HG03097 (cell line): ENCODE results near the gene ERBB2.
"Not testable (repeated sequence)": the region's sequence is repeated elsewhere in the genome, so short reads cannot be mapped to it uniquely, and the experiment has no call there.

Experiments used
- ATAC-seq: cut with Tn5 transposase; IDR thresholded peaks from one replicate; pipeline ENCODE4 v1.9.1; 2021; ENCODE audit not compliant: unreplicated experiment, low FRiP score

The ERBB2 gene

DNA sequence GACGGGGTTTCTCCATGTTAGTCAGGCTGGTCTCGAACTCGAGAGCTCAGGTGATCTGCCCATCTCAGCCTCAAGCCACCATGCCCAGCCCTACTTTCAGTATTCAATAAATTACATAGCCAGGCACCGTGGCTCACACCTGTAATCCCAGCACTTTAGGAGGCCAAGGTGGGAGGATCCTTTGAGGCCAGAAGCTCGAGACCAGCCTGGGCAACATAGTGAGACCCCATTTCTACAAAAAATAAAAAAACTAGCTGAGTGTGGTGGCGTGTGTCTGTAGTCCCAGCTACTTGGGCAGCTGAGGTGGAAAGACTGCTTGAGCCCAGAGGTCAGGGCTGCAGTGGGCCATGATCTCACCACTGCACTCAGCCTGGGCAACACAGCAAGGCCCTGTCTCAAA, 22.2 kb downstream of the ERBB2 start:
- ATAC-seq: no peak

DNA sequence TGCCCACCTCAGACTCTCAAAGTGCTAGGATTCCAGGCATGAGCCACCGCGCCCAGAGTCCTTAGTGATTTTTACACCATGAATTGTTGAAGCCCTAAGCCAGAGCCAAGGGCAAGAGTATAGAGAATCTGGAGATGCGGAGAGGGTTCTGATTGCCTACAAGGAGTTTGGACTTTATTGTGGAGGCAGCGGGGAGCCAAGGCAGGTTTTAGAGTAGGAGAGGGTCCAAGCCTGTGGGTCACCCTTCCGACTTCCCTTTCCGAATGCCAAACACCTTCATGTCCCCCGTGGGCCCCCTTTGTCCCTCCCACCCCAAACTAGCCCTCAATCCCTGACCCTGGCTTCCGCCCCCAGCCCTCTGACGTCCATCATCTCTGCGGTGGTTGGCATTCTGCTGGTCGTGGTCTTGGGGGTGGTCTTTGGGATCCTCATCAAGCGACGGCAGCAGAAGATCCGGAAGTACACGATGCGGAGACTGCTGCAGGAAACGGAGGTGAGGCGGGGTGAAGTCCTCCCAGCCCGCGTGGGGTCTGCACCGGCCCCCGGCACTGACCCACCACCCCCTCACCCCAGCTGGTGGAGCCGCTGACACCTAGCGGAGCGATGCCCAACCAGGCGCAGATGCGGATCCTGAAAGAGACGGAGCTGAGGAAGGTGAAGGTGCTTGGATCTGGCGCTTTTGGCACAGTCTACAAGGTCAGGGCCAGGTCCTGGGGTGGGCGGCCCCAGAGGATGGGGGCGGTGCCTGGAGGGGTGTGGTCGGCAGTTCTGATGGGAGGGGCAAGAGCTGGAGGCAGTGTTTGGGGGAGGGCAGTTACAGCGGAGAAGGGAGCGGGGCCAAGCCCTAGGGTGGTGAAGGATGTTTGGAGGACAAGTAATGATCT, 23.3 kb downstream of the ERBB2 start:
- no peak for ATAC-seq

DNA sequence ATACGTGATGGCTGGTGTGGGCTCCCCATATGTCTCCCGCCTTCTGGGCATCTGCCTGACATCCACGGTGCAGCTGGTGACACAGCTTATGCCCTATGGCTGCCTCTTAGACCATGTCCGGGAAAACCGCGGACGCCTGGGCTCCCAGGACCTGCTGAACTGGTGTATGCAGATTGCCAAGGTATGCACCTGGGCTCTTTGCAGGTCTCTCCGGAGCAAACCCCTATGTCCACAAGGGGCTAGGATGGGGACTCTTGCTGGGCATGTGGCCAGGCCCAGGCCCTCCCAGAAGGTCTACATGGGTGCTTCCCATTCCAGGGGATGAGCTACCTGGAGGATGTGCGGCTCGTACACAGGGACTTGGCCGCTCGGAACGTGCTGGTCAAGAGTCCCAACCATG, 24.9 kb downstream of the ERBB2 start:
- no peak for ATAC-seq

DNA sequence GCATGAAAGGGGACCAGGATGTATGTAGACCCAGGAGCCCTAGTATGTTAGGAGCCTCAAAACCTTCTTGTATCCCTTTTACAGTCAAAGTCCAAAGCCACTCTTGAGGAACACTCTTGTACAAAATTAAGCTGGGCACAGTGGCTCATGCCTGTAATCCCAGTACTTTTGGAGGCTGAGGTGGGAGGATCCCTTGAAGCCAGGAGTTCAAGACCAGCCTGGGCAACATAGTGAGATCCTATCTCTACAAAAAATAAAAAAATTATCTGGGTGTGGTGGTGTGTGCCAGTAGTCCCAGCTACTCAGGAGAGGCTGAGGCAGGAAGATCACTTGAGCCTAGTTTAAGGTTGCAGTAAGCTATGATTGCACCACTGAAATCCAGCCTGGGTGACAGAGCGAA, 26.1 kb downstream of the ERBB2 start:
- ATAC-seq: not testable (repeated sequence)

DNA sequence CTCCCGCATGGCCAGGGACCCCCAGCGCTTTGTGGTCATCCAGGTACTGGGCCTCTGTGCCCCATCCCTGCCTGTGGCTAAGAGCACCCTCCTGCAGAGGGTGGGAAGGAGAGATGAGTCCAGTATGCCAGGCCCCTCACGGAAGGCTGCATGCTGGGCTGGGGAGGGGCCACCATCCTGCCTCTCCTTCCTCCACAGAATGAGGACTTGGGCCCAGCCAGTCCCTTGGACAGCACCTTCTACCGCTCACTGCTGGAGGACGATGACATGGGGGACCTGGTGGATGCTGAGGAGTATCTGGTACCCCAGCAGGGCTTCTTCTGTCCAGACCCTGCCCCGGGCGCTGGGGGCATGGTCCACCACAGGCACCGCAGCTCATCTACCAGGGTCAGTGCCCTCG, 26.8 kb downstream of the ERBB2 start:
- no peak for ATAC-seq

DNA sequence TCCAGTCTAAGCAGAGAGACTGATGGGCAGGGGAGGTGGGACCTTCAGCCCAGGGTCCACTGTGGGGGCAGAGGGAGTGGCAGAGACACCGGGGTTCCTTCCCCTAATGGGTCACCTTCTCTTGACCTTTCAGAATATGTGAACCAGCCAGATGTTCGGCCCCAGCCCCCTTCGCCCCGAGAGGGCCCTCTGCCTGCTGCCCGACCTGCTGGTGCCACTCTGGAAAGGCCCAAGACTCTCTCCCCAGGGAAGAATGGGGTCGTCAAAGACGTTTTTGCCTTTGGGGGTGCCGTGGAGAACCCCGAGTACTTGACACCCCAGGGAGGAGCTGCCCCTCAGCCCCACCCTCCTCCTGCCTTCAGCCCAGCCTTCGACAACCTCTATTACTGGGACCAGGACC, 27.7 kb downstream of the ERBB2 start:
- ATAC-seq: no peak

DNA sequence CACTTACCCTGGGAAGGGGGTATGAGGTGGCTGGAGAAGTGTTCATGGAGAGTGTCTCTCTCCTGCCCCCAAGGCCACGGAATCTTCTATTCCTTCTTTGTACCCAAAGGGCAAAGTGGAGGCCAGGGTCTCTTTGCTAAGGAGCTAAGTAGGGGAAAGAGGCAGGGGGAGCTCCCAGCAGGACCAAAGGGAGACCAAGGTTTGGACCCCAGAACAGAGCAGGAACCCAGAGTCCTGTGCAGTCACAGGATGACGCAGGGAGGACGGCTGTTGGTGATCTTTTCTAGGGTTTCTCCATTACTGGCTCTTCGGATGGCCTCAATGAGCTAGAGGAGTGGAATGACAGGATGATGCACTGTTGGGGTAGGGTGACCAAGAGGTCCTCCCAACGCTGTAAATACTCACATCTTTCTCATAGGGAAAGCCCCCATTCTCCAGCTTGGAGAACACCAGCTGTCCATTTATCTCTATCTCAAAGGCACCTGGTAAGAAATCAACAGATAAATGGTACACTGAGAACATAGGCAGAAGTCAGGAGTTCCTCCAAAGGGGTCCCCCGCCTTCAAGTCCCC, 29.5 kb downstream of the ERBB2 start:
- ATAC-seq: no peak

DNA sequence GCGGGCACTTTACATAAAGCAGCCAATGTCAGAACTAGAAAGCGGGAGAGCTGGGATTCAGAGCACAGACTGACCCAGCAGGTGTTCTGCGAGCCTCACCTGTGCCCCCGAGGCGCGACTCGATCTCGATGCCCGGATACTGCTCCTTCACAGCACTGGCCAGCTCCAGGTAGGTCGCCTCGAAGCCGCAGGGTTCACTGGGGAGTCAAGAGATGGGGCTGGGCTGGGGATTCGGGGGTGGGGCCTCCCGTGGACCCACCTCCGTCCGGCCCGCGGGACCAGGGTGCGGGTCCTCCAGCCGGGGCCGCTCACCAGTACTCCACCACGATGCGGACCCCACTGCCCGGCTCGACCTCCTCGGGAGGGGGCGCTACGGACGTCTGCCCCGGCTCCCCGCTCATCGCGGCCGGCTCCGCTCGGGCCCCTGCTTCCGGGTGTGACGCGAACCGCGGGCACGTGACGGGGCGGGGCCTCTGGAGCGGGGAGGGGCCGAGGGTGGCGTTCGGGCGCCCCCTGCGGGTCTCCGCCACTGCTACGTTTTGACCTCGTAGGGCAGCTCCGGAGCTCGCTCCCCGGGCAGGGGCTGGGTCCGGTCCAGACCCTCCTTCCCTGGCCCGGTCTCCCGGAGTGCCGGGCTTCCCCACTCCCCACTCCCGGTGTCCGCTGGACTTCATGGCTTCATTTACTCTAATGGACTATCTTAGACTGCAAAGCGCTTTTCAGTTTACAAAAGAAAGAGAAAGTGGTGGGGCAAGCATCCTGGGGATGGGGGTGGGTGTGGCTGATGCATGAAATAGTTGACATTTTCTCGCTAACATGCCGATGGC, 30.4 kb downstream of the ERBB2 start, which contains the start of gene MIEN1:
MIEN1 (minus strand) TSS at position 438 of the 827 bp plus-strand sequence; CDS start at position 401, 37 bp downstream.
- peak; percentile 88 for ATAC-seq

DNA sequence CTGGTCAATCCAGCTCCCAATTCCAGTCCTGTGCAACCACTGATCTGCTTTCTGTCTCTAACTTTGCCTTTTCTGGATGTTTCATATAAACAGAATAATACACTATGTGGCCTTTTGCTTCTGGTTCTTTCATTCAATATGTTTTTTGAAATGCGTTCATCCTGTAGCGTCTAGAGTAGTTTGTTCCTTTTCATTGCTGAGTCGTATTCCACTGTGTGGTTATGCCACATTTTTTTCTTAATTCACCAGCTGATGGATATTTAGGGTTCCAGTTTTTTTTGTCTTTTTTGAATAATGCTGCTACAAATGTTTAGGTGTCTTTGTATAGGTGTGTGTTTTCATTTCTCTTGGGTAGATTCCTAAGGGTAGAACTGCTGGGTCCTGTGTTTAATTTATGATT, 32.7 kb downstream of the ERBB2 start:
- no peak for ATAC-seq

DNA sequence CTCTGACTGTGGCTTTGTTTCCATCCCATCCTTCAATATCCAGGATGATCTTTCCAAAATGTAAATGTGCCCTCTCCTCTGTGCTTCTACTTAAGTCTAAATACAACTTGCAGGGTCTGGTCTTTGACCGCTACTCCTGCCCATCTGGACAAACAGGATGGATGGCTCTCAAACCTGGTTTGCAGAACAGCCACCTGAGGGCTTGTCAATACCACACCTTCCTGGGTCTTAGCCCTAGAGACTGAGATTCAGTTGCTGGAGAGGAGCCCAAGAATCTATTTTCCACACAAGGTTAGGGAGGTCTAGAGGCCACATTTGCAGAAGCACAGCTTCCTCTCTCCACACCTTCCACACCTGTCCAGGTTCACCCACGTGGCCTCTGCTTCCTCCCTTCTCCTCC, 36.0 kb downstream of the ERBB2 start:
- no peak for ATAC-seq

DNA sequence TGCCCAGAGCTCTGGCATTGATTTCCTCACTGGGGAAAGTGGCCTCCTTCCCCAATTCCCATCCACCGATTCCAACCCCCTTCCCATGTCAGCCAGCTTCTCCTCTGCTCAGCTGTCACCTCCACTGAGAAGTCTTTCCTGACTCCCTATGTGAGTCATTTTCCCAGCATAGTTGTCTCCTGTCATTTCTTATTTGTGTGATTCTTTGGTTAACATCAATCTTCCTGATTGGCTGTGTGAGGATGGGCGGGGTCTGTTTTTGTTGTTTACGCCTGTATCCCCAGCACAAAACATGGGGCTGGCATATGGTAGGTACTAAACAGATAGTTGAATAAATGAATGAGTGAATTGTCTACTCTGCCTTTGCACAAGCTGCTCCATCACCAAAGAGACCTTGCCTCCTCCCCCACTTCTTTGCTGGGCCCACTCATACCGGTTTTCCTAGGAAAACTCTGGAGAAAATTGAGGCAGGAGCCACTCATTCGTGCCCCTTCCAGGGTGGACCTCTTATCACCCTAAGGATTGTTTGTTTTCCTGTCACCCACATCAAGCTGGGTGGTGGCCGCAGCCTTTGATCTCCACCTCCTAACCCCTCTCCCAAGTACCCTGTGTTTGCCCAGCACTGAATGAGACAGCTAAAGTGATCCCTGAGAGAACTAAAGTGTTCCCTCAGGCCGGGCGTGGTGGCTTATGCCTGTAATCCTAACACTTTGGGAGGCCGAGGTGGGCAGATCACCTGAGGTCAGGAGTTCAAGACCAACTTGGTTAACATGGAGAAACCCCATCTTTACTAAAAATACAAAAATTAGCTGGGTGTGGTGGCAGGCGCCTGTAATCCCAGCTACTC, 36.7 kb downstream of the ERBB2 start:
- ATAC-seq: no peak

DNA sequence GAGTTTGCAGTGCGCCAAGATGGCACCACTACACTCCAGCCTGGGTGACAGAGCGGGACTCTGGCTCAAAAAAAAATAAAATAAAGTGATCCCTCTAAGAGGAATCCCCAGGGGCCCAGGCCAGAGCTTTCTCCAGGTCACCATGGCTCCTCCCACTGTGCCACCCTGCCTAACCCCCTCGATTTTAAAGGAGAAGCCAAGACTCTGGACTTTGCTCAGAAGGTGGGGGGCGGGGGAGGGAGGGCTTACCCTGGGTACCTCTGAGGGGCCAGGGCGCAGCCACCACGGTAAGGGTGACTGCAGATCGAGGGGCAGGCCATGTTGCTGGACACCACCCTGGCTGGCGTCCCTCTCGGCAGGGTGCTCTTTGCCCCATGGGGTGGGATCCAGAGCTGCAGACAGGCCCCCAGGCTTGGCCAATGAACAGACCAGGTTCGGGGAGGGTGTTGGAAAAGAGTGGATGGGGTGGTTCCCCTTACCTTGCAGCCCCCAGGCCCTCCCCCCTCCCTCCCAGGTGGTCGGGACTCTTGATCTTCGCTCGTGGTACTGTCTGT, 37.4 kb downstream of the ERBB2 start:
- no peak for ATAC-seq

DNA sequence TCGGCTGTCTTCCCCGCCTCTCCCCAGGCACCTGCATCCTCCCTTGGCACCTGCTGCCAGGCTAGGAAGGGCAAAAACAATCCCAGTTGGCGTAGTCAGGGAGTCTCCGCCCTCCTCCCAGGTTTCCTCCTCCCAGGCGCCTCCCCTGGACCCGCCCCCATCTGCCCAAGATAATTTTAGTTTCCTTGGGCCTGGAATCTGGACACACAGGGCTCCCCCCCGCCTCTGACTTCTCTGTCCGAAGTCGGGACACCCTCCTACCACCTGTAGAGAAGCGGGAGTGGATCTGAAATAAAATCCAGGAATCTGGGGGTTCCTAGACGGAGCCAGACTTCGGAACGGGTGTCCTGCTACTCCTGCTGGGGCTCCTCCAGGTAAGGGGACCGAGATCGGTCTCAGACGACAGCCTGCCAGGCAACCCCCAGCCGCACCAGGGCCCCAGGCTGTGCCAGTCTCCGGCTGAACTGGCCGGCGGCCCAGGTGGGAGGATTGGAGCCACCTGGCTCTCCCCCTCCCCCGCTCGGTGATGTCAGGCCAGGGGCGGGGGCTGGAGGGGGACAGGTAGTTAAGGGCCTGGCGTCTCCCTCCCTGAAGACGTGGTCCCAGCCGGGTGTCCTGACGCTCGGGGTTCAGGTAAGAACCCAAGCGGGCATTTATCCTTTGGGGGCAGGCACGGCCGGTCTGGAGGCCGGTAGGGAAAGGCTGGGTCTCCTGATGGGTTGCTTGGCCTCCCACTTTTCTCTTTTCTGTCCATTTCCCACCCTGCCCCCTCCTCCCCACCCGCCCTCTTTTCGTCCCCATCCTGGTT, 38.1 kb downstream of the ERBB2 start, which contains the start of gene GRB7:
GRB7 (plus strand) TSS at position 179 of the 808 bp plus-strand sequence. CDS start 4,364 bp downstream, outside the sequence.
- ATAC-seq: no peak

DNA sequence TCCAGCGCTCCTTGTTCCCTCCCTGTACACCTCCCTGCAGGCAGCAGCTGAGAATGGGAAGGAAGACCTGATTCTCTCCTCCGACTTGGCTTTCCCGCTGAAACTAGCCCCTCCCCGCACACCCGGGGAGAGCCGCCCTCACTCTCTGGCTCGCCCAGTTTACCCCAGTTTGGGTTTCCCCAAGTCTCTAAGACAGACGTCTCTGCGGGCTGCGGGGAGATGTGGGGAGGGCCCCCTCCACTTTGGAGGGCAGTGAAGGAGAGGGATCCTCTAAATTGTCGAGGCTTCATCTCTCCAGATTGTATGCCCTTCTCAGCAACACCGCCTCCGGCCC, 38.7 kb downstream of the ERBB2 start:
- no peak for ATAC-seq

DNA sequence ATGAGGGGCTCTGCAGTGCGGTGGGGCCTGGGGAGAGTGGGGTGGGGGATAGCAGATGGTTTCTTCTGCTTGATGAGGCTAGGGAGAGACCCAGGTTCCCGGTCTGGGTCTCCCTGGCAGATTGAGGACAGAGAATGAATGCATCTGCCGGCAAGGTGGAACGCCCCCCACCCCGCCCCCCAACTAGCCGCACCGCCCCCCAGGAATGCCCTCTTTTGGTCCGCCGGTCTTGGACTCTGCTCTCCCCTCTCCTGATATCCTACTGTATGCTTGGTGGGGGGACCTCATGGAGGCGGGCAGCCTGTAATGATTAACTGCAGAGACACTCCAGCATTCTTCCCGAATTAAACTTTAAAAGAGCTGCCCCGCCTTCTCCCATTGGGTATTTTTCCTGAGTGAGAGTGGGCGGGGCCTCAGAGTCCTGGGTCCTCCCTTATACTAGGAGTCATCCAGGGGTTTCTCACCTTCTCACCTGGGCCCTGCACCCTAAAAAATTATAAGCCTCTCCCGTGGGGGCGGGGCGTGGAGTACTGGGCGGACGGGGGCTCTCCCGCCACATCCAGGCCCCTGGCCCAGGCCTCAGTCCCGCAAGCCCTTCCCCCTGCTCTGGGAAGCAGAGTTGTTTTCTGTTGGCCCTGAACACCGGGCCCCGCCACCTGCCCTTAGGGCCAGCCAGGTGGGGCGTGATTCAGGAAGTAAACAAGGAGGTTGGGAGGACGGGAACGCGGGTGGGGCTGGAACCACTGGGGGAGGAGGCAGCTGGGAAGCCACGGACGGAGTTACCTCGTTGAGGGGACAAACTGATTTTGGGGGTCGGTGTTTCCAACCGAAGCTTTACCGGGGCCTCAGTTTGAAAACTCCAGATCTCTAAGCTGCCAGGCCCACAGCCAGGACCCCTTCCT, 39.4 kb downstream of the ERBB2 start:
- ATAC-seq: no peak

DNA sequence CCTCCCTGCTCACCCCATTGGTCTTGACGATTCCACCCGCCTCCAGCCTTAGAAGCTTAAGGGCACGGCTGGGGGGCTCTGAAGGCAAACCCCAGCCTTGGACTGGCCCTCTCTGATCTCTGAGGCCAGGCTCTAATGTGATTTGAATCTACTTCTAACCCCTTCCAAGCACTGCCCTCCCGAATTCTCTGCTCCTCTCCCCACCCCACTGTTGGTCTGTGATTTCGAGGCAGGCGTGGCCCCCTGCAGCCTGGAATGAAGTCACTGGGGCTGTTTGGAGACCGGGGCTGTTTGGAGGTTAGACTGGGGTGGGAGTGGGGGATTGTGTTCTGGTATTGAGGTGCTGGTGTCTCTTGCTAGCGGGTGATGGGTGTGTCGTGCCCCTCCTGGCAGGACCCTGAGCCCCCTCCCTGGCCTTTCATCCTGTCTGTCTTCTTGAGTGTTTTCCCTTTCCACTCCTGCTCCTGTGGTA, 40.1 kb downstream of the ERBB2 start:
- ATAC-seq: no peak

DNA sequence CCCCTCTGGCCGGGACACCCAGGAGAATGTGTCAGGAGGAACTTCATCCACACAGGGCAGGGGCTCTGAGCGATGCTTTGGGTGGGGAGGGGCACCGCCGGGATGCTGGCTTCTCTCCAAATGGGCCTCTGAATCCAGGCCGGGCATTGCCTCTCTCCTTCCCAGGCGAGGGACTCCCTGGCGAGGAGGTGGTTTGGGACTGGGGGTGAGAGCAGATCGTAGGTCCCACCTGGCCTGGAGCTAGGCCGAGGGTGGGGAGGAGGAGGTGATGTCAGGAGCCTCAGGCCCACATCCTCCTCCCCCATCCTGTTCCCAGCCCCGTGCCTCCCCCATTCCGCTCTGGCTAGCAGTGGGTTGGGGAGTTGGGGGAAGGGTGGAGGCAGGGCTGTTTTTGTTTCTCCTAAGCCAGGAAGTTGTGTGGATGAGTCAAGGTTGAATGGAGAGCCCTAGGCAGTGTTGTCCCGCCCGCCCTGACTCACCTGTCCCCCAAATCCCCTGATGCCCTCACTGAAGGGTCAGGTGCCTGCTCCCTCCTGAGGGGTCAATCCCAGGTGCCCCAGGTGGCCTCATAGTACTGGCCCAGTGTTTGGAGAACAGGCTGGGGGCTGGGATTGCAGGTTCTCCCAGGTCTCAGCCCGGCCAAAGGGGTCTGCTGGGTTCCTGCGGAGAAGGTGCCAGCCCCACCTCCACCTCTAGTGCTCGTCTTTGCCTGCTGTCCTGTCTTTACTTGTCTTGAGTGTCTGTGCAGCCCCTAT, 40.7 kb downstream of the ERBB2 start:
- no peak for ATAC-seq
